Right renal cortex interstitium (tissue), 3 donors: ENCODE measurements around the gene EXOC6B. TPM values are rescaled to one million over a fixed set of nuclear protein-coding genes. Genes with fewer than 3 reads are reported as not detected.
"Not testable (repeated sequence)": the region's sequence is repeated elsewhere in the genome, so short reads cannot be mapped to it uniquely, and the experiment has no call there.

Source experiments
- DNase-seq, 3 donors: peaks; one replicate each; pipeline ENCODE4 v3.0.0-alpha.2; 2013; ENCODE audit warnings: low read depth in 3 of 3, low spot score in 2 of 3
- polyA plus RNA-seq, 3 donors: library from polyadenylated mRNA; unstranded; fragments of 120-200 nt; gene quantifications; one replicate each; pipeline ENCODE4 v1.2.1, GENCODE V29; 2013; ENCODE audit not compliant: insufficient read length in 3 of 3

The EXOC6B gene
- polyA plus RNA-seq, 3 donors, result 23.6 to 25.8 (median 24.0) TPM

DNA sequence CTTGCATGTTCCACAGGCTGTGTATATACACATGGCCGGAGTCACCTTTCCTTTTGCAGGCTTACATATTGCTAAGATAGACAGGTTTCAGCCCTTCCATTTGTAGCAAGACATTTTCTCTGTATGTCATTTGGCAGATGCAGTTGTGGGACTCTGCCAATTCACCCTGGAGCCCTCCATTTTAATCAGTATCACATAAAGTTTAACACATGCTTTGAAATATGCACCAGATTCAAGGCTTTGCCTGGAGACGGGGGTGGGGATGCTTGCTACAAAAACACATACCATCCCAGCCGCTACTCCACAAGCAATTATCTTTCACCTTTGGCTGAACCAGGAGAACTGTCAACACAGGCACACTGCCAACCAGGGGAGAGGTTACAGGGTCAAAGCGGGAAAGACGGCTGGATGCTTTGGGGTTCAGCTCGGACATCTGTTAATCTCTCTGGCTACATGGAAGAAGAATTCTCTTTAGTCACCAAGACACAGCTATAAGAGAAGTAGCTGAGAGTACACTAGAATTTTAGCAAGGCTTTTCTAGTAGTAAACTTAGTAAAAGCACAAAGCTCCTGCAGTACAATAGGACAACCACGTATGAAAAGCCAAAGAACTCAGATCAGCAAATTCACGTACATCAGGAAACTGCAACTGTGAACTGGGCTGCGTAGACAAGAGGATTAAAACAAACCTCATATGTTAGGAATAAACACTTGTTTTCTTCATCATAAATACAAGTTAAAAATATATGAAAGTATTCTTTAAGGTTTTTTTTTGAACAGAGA is 130.9 kb downstream of the EXOC6B start:
- no peak for DNase-seq

DNA sequence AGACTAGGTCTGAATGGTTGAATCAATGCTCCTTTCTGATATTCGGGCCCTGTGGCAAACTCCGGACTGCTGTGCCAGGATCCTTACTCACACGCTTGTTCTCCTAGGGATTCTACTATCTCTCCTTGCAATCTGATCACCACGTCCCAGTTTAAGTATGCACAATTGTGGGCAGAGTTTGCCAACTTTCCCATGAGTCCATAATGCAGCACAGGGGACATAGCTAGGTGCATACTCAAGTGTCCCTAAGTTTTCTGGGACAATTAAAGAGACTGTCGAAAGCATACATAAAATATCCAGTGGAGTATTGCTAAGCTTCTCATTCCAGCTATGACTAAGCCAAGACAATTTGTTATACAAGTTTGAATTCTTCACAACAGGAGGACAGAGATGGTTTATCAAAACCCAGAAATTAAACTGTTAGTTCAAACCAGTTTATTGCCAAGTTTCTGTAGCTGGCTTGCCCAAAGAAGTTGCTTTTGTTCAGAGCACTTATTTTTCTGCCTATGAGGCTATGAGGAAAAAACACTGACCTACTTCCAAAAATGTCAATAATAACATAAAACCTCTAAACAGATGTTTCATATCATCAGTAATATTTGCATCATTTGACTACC is 136.1 kb downstream of the EXOC6B start:
- no peak for DNase-seq

DNA sequence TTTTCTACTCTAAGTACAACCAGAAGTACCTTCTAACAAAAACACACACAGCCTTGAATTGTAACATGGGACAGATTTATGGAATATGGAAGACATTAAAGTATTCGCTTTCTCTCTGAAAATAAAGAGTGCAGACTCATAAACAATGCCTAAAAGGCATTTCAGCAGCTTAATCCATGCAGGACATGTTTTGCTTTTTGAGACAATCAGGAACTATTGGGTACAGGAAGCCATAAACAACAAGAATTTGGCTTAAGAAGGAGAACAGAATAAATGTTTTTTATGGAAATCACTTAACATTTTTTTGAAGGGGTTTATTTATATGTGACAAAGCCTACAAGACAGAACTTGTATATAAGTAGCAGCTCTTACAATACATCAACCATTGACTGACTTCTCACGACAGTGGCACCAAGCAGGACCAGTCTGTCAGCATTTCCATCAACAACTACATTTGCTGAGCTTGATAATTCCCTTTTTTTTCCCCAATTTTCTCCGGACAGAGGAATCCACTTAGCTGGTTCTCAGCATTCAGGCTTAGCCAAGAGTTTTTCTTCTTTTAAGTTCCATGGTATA is 140.1 kb downstream of the EXOC6B start:
- DNase-seq, result no peak

DNA sequence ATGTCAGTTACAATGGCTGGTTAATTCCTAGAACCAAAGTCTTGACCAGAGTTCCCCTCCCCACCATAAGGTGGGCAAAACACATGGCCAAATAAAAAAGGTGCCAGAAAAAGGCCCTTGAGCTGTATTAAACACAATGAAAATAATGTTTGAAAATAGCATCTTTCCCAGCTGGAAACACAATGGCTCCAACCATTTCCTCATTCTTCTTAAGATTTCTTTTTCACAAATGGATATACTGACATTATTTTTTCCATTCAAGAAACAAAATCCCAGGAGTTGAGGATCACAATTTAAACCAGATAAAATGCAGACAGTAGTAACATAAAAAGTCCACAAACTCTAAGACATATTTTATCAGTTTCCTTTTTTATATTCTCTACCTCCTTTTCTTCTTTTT is 143.8 kb downstream of the EXOC6B start:
- DNase-seq, result no peak

DNA sequence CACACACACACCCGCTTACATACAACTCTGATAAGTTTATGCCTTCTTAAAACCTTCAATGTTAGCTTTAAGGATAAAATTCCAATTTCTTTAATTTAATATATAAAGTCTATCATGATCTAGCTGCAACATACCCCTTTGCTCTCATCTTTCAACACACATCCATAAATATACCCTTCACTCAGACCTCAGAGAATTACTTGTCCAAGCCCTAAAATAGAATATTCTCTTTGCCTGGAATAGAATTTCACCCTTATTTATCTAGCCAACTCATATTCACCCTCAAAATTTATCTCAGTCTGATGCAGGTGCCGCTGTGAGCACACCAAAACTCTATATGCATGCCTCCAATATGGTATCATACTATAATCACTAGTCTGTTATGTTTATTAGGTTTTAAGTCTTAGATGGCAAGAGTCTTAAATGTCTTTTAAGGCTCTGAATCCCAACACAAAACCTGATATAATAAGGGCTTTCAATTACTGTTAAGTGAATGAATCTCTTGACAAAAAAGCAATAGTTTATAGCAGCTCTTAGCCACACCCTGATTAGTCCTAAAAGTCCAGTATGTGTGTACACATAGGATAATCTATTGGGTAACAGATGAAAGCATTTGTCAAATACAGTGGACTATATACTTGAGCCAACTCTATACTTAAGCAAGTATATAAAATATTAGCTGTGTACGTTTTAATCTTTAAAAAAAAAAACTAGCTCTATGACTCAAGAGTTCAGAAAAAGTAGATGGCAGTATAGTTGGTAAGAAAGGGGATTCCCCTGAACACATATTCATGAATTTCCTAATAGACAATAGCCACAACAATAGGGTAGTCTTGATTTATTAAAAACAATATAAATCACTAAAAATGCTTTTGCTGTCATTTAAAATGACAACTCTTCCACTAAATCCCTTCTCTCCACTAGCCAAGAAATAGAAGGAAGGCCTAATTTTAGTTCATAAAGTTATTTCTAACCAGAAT is 144.5 kb downstream of the EXOC6B start:
- DNase-seq, result no peak

DNA sequence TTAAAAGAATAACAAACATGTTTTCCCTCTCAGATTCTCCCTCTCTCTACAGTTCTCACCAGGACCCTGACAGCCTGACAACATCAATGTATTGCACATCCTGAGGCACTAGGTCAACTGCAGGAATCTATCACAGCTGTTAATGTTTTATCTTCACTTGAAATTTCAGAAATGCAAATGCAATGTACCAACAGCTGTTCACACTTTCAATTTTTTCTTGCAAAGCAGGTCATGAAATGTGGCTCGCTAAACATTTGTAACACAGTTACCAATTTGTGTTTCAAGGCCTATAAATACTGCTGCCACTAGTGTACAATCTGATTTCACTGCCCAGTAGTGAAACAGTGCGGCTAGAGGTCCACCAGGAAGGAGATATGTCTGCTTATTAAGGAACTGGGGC is 147.8 kb downstream of the EXOC6B start:
- DNase-seq, result no peak

DNA sequence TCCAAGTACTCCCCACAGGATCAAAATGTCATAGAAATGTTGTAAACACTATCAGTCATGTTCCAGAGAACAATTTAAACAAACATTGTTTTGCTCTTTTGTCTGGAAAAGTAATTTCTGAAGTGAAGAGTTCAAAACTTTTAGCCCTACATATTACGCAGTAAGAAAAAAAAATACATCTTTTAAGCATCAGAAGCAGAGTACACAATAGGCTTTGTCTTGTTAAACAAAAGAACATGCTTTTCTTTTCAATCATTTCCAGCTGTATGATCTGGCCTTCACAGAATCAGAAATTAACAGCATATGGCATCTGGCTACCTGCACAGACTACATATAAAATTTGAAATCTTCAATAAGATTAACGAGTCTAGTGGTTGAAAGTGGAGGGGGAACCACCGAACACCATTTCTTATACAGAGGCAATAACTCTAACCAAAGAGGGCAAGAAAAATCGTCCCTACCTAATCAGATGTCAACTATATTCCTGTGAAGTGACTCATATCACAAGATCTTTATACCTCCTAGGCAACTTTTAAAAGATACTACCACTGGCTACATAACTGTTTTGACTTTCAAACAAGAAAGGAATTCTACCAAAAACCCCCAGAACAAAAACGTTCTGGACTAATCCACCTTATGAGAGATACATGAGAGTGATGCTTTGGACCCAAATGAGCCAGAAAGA is 149.3 kb downstream of the EXOC6B start:
- DNase-seq, result no peak

DNA sequence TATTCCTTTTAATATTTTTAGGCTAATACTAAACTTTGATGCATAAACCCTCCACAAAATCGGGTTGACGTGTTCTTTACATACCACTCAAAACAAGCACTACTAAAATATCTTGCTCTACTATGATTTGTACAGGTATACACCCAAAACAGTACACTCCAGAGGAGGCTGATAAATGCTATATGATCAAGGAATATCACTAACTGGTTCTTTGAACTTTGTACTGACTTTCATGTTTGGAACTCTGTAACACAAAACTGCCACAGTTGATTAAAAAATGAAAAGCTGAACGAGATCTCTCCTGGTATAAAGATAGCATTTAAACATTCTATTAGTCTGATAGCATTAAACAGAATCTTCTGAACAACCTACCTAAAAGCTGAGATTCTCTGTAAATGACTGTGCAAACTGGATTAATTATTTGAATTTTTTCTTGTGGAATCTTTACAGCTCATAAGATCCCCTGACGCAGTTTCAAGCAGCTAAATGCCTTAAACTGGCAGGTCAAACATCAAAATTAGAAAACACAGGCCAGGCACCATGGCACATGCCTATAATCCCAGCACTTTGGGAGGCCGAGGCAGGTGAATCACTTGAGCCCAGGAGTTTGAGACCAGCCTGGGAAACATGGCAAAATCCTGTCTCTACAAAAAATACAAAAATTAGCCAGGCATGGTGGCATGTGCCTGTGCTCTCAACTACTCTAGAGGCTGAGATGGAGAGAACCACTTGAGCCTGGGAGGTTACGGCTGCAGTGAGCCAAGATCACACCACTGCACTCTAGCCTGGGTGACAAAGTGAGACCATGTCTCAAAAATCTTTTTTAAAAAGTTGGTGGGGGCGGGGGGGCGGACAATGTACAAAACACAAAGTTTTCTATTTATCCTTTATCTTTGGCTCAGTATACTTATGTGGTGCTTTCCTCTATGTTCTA is 150.6 kb downstream of the EXOC6B start:
- no peak for DNase-seq

DNA sequence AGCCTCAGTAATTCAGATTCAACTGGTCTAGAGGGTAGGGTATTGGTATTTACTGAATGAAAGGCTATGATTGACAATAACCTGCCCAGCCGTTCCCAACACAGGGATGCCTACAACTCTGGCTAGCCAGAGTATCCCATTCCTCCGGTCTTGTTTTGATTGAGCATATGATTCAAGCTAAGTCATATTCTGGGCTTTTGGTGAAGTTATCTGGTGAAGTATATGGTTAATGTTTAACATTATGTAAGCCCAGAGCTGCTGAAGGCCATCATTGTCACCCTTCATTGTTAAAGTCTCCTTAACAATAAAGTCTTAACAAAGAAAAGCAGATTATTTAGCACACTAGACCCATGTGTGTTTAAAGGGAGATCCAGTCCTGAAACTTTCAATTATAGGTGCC is 152.6 kb downstream of the EXOC6B start:
- no peak for DNase-seq

DNA sequence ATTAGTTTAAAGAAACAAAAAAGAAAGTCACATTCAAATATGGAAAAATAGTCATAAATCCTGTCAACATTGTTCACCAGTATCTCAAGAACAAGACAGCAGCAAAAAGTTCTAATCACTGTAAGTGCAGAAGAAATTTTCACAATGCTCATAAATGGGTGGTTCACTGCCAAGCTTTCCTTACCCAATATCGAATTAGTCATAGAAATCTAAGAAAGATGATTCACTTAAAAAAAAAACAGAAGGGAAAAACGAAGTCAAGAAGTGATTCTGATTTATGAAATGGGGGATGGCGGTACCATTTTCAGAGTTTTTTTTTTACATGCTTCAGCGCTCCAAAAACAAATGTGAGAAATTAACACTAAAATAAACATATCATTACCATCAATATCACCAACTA is 156.7 kb downstream of the EXOC6B start:
- no peak for DNase-seq

DNA sequence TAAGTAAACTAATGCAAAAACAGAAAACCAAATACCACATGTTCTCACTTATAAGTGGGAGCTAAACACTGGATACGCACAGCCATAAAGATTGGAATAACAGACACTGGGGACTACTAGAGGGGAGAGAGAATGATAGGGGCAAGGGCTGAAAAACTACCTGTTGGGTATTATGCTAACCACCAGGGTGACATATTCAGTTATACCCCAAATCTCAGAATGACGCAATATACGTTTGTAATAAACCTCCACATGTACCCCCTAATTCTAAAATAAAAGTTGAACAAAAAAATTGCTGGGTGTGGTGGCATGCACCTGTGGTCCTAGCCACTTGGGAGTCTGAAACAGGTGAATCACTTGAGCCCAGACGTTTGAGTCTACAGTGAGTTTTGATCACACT is 157.2 kb downstream of the EXOC6B start:
- DNase-seq, result no peak

DNA sequence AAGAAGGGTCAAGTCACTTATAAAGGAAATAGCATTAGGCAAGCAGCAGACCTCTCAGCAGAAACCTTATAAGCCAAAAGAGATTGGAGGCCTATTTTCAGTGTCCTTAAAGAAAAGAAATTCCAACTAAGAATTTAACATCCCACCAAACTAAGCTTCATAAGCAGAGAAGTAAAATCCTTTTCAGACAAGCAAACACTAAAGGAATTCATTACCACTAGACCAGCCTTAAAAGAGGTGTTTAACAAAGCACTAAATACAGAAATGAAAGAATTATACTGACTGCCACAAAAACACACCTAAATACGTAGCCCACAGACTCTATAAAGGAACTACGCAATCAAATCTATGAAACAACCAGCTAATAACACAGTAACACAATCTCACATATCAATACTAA is 160.4 kb downstream of the EXOC6B start:
- no peak for DNase-seq

DNA sequence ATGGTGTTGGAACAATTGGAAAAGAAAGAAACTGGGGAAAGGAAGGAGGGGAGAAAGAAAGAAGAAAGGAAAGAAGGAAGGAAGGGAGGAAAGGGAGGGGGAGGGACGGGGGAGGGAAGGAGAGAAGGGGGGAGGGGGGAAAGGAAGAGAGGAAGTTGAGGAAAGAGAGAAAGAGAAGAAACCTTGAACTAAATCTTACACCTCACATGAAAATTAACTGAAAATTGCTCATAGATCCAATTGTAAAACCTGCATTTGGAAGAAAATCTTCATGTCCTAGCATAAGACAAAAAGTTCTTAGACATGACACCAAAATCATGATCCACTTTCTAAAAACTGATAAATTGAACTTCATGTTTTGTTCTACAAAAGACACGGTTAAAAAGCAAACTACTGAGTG is 163.8 kb downstream of the EXOC6B start:
- no peak for DNase-seq

DNA sequence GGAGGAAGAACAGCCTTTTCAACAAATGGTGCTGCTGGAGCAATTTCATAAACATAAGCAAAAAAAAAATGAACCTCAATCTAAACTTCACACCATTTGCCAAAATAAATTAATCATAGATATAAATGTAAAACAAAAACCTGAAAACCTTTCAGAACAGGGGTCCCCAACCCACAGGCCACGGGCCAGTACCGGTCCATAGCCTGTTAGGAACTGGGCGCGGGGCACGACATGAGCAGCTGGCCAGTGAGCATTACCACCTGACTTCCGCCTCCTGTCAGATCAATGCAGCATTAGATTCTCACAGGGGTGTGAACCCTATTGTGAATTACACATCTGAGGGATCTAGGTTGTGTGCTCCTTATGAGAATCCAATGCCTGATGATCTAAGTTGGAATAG is 176.0 kb downstream of the EXOC6B start:
- no peak for DNase-seq

DNA sequence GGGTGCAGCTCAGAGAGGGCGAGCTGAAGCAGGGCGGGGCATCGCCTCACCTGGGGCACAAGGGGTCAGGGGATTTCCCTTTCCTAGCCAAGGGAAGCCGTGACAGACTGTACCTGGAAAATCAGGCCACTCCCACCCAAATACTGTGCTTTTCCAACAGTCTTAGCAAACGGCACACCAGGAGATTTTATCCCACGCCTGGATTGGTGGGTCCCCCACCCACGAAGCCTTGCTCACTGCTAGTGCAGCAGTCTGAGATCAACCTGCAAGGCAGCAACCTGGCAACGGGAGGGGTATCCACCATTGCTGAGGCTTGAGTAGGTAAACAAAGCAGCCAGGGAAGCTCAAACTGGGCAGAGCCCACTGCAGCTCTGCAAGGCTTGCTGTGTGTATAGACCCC is 184.6 kb downstream of the EXOC6B start:
- DNase-seq, result not testable (repeated sequence)

DNA sequence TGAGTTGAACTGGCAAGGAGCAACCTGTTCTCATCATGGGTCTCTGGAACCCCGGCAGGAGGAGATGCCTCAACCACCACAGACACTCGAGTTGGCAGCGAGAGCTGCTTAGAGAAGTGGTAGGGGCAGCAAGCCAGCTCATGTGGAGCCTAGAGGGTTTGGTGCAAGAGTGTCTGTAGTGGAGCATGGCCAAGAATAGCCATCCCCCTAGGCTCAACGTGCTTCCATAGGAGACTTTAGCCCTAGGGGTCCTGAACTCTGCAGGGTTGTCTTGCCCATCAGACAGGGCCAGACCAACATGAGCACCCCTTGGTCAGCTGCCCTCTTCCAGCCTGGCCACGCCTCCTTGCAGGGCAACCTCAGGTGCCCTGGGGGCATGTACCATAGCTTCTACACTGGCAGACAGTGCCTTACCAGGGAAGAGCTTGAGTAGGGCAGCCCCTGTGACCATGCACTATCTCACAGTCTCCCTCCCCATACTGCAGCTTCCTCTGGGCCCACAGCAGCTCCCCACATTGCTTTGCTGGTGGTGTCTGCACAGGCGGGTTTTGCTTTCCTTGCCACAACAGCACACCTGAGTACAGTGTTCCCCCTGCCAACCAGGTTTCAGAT is 187.1 kb downstream of the EXOC6B start:
- no peak for DNase-seq

DNA sequence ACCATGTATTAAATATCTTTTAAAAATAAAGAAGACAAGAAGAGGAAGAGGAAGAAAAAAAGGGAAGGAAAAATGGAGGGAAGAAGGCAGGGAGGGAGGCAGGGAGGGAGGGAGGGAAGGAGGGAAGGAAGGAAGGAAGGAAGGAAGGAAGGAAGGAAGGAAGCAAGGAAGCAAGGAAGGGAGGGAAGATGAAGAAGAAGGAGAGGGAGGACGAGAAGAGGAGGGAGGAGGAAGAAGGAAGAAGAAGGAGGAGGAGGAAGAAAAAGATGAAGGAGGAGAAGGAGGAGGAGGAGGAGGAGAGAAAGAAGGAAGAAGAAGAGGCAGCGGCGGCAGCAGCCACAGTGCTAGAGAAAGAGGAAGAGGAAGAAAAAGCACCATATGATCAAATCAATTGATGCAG is 189.6 kb downstream of the EXOC6B start:
- DNase-seq, result no peak

DNA sequence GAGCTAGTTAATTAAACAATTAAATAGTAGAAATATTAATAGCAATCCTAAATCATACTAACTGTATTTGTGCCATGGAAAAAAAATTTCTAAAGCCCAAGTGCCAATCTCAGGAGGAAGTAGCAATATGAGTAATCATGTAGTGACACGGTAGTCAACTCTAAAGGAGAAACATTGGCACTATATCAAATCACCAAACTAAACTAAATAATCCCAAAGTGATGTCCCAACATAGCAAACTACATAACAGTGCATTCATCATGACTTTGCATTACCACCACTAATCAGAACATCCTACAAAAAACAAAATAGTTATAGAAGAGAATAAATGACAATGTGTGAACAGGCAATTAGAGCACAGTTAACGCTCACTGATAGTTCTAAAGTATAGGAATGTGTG is 195.1 kb downstream of the EXOC6B start:
- no peak for DNase-seq

DNA sequence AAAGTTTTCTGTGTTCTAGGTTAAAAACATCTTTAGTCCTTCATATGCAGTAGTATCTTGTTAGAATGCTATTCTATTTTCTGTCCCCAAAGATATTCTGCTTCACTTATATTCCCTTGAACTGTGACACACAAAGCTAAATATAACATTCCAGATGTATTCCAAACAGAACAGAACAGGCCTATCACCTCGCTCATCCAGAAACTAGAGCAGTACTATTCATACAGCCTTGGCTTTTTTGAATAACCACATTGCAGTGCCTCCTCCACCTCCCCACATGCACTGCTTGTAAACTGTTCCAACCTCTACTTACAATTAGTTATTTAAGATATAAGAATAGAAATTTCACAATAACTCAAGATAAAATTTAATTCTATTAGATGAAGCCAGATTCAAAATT is 196.8 kb downstream of the EXOC6B start:
- no peak for DNase-seq
